Measurements from ENCODE around the gene BID.

DNA sequence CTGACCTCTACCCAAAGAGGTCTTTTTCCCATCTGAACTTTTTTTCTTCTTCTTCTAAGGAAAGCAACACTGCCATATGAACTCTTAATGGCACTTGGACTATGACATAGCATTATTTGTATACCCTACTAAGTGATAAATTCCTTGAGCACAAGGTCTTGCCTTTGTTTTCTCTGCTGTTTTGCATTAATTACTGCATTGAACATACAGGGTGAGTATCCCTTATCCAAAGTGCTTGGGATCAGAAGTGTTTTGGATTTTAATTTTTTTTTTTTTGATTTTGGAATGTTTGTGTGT is 48.8 kb downstream of the BID start:
- TF ChIP-seq ZFX (IDR thresholded peaks at IDR 0.05; ENCODE audit: borderline replicate concordance) = no peak
- TF ChIP-seq, protein P1, sequence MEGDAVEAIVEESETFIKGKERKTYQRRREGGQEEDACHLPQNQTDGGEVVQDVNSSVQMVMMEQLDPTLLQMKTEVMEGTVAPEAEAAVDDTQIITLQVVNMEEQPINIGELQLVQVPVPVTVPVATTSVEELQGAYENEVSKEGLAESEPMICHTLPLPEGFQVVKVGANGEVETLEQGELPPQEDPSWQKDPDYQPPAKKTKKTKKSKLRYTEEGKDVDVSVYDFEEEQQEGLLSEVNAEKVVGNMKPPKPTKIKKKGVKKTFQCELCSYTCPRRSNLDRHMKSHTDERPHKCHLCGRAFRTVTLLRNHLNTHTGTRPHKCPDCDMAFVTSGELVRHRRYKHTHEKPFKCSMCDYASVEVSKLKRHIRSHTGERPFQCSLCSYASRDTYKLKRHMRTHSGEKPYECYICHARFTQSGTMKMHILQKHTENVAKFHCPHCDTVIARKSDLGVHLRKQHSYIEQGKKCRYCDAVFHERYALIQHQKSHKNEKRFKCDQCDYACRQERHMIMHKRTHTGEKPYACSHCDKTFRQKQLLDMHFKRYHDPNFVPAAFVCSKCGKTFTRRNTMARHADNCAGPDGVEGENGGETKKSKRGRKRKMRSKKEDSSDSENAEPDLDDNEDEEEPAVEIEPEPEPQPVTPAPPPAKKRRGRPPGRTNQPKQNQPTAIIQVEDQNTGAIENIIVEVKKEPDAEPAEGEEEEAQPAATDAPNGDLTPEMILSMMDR (IDR thresholded peaks at IDR 0.05) = no peak

Measured in 22Rv1 (cell line).